Peyer's patch (tissue), 4 donors: Measurements from ENCODE around the gene PRKCA. TPM values are rescaled to one million over a fixed set of nuclear protein-coding genes. Genes with fewer than 3 reads are reported as not detected.
A peak's percentile ranks its signal among the peaks of the same experiment; 100 is the strongest.

Experiments
- DNase-seq, 3 donors: peaks; one replicate each; pipeline ENCODE4 v3.0.0-alpha.2; 2017 to 2019
- H3K27ac ChIP-seq, 4 donors: fragments of 200-600 bp; sonication (generic); one replicate each; pipeline ENCODE4 v1.5.1; 2016 to 2019
- H3K27me3 ChIP-seq, 2 donors: fragments of 200-600 bp; sonication (generic); one replicate each; pipeline ENCODE4 v1.5.1; 2019
- H3K36me3 ChIP-seq, 3 donors: fragments of 200-600 bp; sonication (generic); one replicate each; pipeline ENCODE4 v1.5.1; 2016 to 2019
- H3K4me1 ChIP-seq, 4 donors: fragments of 200-600 bp; sonication (generic); one replicate each; pipeline ENCODE4 v1.5.1; 2016 to 2019
- H3K4me3 ChIP-seq, 4 donors: fragments of 200-600 bp; sonication (generic); 1 replicate in 3 of 4; 2 replicates in 1 of 4; pipeline ENCODE4 v1.5.1; 2016 to 2019; ENCODE audit warnings: mild to moderate bottlenecking in 1 of 4
- H3K9me3 ChIP-seq, 4 donors: fragments of 200-600 bp; sonication (generic); one replicate each; pipeline ENCODE4 v1.5.1; 2016 to 2019; ENCODE audit warnings: mild to moderate bottlenecking in 1 of 4
- POLR2A ChIP-seq, 2 donors: fragments of 450-650 bp; IDR thresholded peaks; one replicate each; pipeline ENCODE4 v1.5.1; 2017; ENCODE audit warnings: antibody characterized with exemption in 2 of 2, mild to moderate bottlenecking in 2 of 2, moderate library complexity in 2 of 2
- total RNA-seq, 4 donors: library from RNA; depleted of rRNA; stranded (reverse); fragments of >200 nt; gene quantifications; one replicate each; pipeline ENCODE4 v1.1.0, GENCODE V29; 2016
- TF ChIP-seq, protein P1 (sequence below), 6 experiments: fragments of 450-650 bp in 4 of 6; fragments of 200-600 bp in 2 of 6; sonication (generic) in 1 of 6; IDR thresholded peaks; one replicate each; pipeline ENCODE4 v1.5.1; 2017 to 2019; ENCODE audit warnings: antibody characterized with exemption in 6 of 6, mild to moderate bottlenecking in 3 of 6, moderate library complexity in 1 of 6

Gene PRKCA
- total RNA-seq, 4 donors from 2014 or later: 32.2 to 47.0 (median 43.5) TPM

- no peak for DNase-seq
- Histone ChIP-seq H3K27ac (no peak overlapping the region), H3K4me3 (no peak overlapping the region), H3K36me3 (no peaks in the 10 kb centered on the region), H3K27me3 (no peaks in the 10 kb centered on the region), H3K4me1 (peaks cover 0 to 11% (median 0%) of the 10 kb centered on the region in 4 donors), H3K9me3 (no peaks in the 10 kb centered on the region)
- TF ChIP-seq, protein P1, sequence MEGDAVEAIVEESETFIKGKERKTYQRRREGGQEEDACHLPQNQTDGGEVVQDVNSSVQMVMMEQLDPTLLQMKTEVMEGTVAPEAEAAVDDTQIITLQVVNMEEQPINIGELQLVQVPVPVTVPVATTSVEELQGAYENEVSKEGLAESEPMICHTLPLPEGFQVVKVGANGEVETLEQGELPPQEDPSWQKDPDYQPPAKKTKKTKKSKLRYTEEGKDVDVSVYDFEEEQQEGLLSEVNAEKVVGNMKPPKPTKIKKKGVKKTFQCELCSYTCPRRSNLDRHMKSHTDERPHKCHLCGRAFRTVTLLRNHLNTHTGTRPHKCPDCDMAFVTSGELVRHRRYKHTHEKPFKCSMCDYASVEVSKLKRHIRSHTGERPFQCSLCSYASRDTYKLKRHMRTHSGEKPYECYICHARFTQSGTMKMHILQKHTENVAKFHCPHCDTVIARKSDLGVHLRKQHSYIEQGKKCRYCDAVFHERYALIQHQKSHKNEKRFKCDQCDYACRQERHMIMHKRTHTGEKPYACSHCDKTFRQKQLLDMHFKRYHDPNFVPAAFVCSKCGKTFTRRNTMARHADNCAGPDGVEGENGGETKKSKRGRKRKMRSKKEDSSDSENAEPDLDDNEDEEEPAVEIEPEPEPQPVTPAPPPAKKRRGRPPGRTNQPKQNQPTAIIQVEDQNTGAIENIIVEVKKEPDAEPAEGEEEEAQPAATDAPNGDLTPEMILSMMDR (IDR thresholded peaks at IDR 0.05): no peak
- no peak for TF ChIP-seq POLR2A (IDR thresholded peaks at IDR 0.05)
These were observed 196.2 kb downstream of the PRKCA start for GRCh38 chr17:66498580-66498979.

GRCh38 chr17:66506641-66507040, 204.2 kb downstream of the PRKCA start:
- Histone ChIP-seq H3K27ac (no peak overlapping the region), H3K27me3 (no peaks in the 10 kb centered on the region), H3K4me1 (peaks cover 0 to 22% (median 2%) of the 10 kb centered on the region in 4 donors), H3K36me3 (no peaks in the 10 kb centered on the region), H3K4me3 (no peak overlapping the region), H3K9me3 (no peaks in the 10 kb centered on the region)
- DNase-seq: no peak
- TF ChIP-seq POLR2A (IDR thresholded peaks at IDR 0.05): no peak
- TF ChIP-seq, protein P1 (IDR thresholded peaks at IDR 0.05): no peak

GRCh38 chr17:66507103-66507923, 204.9 kb downstream of the PRKCA start:
- no peak for TF ChIP-seq POLR2A (IDR thresholded peaks at IDR 0.05)
- TF ChIP-seq, protein P1 (IDR thresholded peaks at IDR 0.05): no peak
- Histone ChIP-seq H3K27ac (no peak overlapping the region), H3K9me3 (no peaks in the 10 kb centered on the region), H3K27me3 (no peaks in the 10 kb centered on the region), H3K4me3 (no peak overlapping the region), H3K4me1 (peaks cover 0 to 22% (median 2%) of the 10 kb centered on the region in 4 donors), H3K36me3 (no peaks in the 10 kb centered on the region)
- DNase-seq: no peak

DNA sequence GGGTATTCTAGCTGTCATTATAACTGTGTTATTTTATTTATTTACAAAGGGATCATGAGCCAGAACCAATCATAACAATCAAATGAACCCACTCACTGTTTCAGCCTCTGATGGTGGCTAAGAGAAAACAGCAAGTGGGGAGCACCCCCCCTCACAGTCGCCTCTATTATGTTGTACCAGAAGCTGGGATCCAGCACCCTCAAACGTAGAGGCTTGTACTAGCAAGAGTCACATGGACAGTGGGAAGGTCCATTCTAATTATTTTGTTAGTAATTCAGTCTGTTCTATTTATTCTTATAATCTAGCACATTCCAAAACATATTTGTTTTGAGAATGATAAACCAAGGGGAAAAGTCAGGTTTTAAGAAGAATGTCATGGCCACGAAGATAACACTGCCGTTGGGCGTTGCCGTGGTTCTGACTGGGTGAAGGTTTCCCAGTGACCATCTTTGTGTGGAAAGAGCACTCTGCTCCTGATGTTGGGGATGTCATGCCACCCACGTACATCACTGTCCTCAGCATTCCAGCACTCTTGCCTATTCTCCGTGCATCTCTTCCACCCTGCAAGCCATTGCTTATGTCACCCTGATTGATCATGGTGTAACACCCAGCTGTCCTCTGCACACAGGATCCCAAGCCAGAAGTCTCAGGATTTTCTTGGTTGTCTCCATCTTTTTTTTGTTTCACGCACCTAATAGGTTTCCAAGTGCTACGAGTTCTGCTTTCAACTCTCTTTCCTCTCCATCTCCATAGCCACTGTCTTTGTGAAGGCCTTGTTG, 205.8 kb downstream of the PRKCA start:
- no peaks in the 10 kb centered on the region for H3K9me3 ChIP-seq
- peak overlapping the region in 1 of 4 donors; percentile 14 for H3K27ac ChIP-seq
- no peak for DNase-seq
- peaks cover 0 to 16% (median 2%) of the 10 kb centered on the region in 4 donors for H3K4me1 ChIP-seq
- H3K27me3 ChIP-seq: no peaks in the 10 kb centered on the region
- no peaks in the 10 kb centered on the region for H3K36me3 ChIP-seq
- TF ChIP-seq POLR2A (IDR thresholded peaks at IDR 0.05): no peak
- TF ChIP-seq, protein P1 (IDR thresholded peaks at IDR 0.05): no peak
- H3K4me3 ChIP-seq: no peak overlapping the region

GRCh38 chr17:66508896-66509844, 206.8 kb downstream of the PRKCA start:
- H3K27ac ChIP-seq: peak overlapping the region in 3 of 4 donors; percentile 43 to 64 (median 49)
- H3K4me3 ChIP-seq: no peak overlapping the region
- H3K36me3 ChIP-seq: no peaks in the 10 kb centered on the region
- DNase-seq: peak in 2 of 3 donors; percentile 71 to 80
- peaks cover 0 to 12% (median 2%) of the 10 kb centered on the region in 4 donors for H3K4me1 ChIP-seq
- no peaks in the 10 kb centered on the region for H3K9me3 ChIP-seq
- H3K27me3 ChIP-seq: no peaks in the 10 kb centered on the region
- TF ChIP-seq, protein P1 (IDR thresholded peaks at IDR 0.05): no peak
- TF ChIP-seq POLR2A (IDR thresholded peaks at IDR 0.05): no peak
